Ishikawa (cell line): ENCODE measurements around the gene SREK1IP1.

Experiments used
- CEBPB ChIP-seq: IDR thresholded peaks from 2 replicates; pipeline ENCODE4 v1.6.1; 2012
- CREB1 ChIP-seq: IDR thresholded peaks from 2 replicates; pipeline ENCODE4 v1.6.1; 2012; ENCODE audit warnings: low read depth
- EGR1 ChIP-seq: IDR thresholded peaks from 2 replicates; pipeline ENCODE4 v1.6.1; 2012
- EP300 ChIP-seq: IDR thresholded peaks from 2 replicates; pipeline ENCODE4 v1.6.1; 2012; ENCODE audit warnings: borderline replicate concordance
- FOXM1 ChIP-seq: IDR thresholded peaks from 2 replicates; pipeline ENCODE4 v1.6.1; 2012; ENCODE audit warnings: low read depth, borderline replicate concordance
- MAX ChIP-seq: IDR thresholded peaks from 2 replicates; pipeline ENCODE4 v1.6.1; 2012
- NFIC ChIP-seq: IDR thresholded peaks from 2 replicates; pipeline ENCODE4 v1.6.1; 2012
- RAD21 ChIP-seq: IDR thresholded peaks from 2 replicates; pipeline ENCODE4 v1.6.1; 2012; ENCODE audit warnings: low read depth
- REST ChIP-seq: IDR thresholded peaks from 2 replicates; pipeline ENCODE4 v1.6.1; 2012; ENCODE audit warnings: low read depth, mild to moderate bottlenecking
- TAF1 ChIP-seq: IDR thresholded peaks from 2 replicates; pipeline ENCODE4 v1.6.1; 2012; ENCODE audit warnings: low read depth, mild to moderate bottlenecking
- TCF12 ChIP-seq: IDR thresholded peaks from 2 replicates; pipeline ENCODE4 v1.6.1; 2012; ENCODE audit warnings: low read depth
- TEAD4 ChIP-seq: IDR thresholded peaks from 2 replicates; pipeline ENCODE4 v1.6.1; 2012
- USF1 ChIP-seq: IDR thresholded peaks from 2 replicates; pipeline ENCODE4 v1.6.1; 2012
- YY1 ChIP-seq: IDR thresholded peaks from 2 replicates; pipeline ENCODE4 v1.6.1; 2012; ENCODE audit warnings: low read depth
- ZBTB7A ChIP-seq: IDR thresholded peaks from 2 replicates; pipeline ENCODE4 v1.6.1; 2012; ENCODE audit warnings: low read depth

SREK1IP1 gene

GRCh38 chr5:64806537-64806936, 38.0 kb upstream of the SREK1IP1 start:
- TF ChIP-seq CREB1 (no peak), ZBTB7A (no peak), REST (no peak), EP300 (no peak), EGR1 (no peak), MAX (no peak)

GRCh38 chr5:64800926-64801325, 32.4 kb upstream of the SREK1IP1 start:
- TF ChIP-seq USF1 (no peak), NFIC (no peak), TAF1 (no peak), CREB1 (no peak), EGR1 (no peak), FOXM1 (no peak), TCF12 (no peak), ZBTB7A (no peak), CEBPB (no peak), TEAD4 (no peak), EP300 (no peak), RAD21 (no peak), REST (no peak), YY1 (no peak), MAX (no peak)

- TF ChIP-seq TEAD4 (no peak), YY1 (no peak), TCF12 (no peak), ZBTB7A (no peak), EGR1 (no peak), TAF1 (no peak), FOXM1 (no peak)
Observed at GRCh38 chr5:64796301-64796700, 27.8 kb upstream of the SREK1IP1 start.

GRCh38 chr5:64794053-64794770, 25.7 kb upstream of the SREK1IP1 start:
- no peak for TF ChIP-seq ZBTB7A
- TF ChIP-seq NFIC = no peak
- TF ChIP-seq YY1 = no peak
- no peak for TF ChIP-seq CREB1
- TF ChIP-seq CEBPB = no peak
- TF ChIP-seq EP300 = no peak
- no peak for TF ChIP-seq REST
- TF ChIP-seq RAD21 = no peak
- TF ChIP-seq USF1 = no peak
- TF ChIP-seq TCF12 = no peak
- no peak for TF ChIP-seq EGR1
- no peak for TF ChIP-seq TEAD4
- TF ChIP-seq TAF1 = no peak
- no peak for TF ChIP-seq FOXM1
- no peak for TF ChIP-seq MAX
